Osteocyte (in vitro differentiated cells): ENCODE data around the gene FBXL13. TPM values are rescaled to one million over a fixed set of nuclear protein-coding genes. Genes with fewer than 3 reads are reported as not detected.
"Not testable (repeated sequence)": the region's sequence is repeated elsewhere in the genome, so short reads cannot be mapped to it uniquely, and the experiment has no call there.

ENCODE experiments used
- DNase-seq: peaks from one replicate; pipeline ENCODE4 v3.0.0; 2021; ENCODE audit warnings: mixed read lengths; ENCODE audit not compliant: unreplicated experiment; ENCODE audit errors: extremely low spot score
- H3K27ac Mint-ChIP-seq: one replicate; pipeline ENCODE4 v1.8.0; 2021; ENCODE audit warnings: mild to moderate bottlenecking, mixed read lengths; ENCODE audit not compliant: unreplicated experiment
- H3K27me3 Mint-ChIP-seq: one replicate; pipeline ENCODE4 v1.8.0; 2021; ENCODE audit warnings: mixed read lengths; ENCODE audit not compliant: unreplicated experiment
- H3K36me3 Mint-ChIP-seq: one replicate; pipeline ENCODE4 v1.8.0; 2021; ENCODE audit warnings: mixed read lengths; ENCODE audit not compliant: unreplicated experiment
- H3K4me1 Mint-ChIP-seq: one replicate; pipeline ENCODE4 v1.8.0; 2021; ENCODE audit warnings: mixed read lengths; ENCODE audit not compliant: unreplicated experiment
- H3K4me3 Mint-ChIP-seq: one replicate; pipeline ENCODE4 v1.8.0; 2021; ENCODE audit warnings: mild to moderate bottlenecking, moderate library complexity, mixed read lengths; ENCODE audit not compliant: unreplicated experiment
- H3K9me3 Mint-ChIP-seq: one replicate; pipeline ENCODE4 v1.8.0; 2021; ENCODE audit warnings: mixed read lengths; ENCODE audit not compliant: unreplicated experiment
- total RNA-seq: library from RNA; stranded (reverse); gene quantifications from 2 replicates; pipeline ENCODE4 v1.2.1, GENCODE V29; 2021
- TF ChIP-seq, protein P1 (sequence below): fragments of 200-600 bp; sonication (generic); IDR thresholded peaks from 2 replicates; pipeline ENCODE4 v1.5.0; 2021; ENCODE audit warnings: antibody characterized with exemption, mild to moderate bottlenecking, moderate library complexity

Gene FBXL13
- total RNA-seq, 1 donor from 2014 or later = 0.83 TPM

DNA sequence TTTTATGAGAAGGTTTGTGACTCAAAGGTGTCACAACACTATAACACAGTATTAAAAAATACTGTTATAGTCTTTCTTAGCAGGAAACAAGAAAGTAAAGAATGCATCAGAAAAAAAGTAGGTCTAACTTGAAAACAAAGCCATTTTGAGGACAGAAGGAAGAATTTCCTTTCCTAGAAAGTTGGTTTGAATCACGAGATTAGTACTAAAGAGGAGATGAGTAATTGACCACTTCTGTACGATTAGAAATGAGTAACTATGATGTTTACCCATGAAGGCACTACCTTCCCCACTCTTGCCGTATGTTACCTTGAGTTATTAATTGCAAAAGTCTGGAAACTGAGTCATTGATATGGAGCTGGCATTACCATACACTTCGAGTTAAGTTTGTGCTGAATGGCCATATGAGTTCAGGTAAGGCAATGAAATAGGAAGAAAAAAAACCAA lies 260.5 kb downstream of the FBXL13 start:
- Mint-ChIP-seq H3K27ac (no peak overlapping the region), H3K9me3 (no peaks in the 10 kb centered on the region)

DNA sequence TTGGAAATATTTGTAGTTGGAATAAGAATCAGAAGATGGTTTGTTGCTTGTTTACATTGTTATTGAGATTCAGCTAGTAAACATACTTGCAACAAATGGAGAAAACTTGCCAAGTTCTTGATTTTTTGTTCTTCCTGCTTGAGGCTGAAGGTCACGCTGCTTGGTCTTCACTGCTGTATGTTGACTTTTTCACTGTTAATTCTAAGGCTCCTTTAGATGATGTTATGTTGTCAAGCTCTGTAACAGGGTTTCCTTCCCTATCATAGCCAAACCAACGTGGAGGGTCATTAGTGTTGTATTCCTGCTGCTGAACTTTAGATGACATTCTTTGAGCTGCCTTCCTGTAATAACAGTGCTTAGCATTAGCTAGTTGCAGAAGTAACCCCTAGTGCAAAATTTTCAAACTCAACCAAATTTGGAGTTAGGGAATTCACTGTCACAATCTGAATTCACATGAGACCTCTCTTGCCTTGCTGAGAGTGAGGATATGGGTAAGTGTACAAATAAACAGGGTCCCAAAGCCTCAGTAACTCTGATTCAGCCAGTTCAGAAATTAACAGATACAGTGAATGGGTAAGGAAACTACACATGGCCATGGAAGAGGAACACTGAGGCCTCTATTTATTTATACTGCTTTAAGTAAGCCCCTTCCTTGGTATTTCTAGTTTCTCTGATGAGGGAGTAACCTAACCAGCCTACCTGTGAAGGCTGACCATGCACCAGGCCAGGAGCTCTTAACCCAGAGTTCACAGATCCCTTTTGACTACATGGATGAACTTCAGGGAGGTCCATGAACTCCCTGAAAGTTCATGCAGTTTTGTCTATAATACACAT lies 261.2 kb downstream of the FBXL13 start:
- Mint-ChIP-seq H3K27me3 (no peaks in the 10 kb centered on the region), H3K9me3 (no peaks in the 10 kb centered on the region), H3K36me3 (peaks cover 11% of the 10 kb centered on the region), H3K27ac (no peak overlapping the region), H3K4me3 (no peak overlapping the region), H3K4me1 (peaks cover 5% of the 10 kb centered on the region)
- TF ChIP-seq, protein P1, sequence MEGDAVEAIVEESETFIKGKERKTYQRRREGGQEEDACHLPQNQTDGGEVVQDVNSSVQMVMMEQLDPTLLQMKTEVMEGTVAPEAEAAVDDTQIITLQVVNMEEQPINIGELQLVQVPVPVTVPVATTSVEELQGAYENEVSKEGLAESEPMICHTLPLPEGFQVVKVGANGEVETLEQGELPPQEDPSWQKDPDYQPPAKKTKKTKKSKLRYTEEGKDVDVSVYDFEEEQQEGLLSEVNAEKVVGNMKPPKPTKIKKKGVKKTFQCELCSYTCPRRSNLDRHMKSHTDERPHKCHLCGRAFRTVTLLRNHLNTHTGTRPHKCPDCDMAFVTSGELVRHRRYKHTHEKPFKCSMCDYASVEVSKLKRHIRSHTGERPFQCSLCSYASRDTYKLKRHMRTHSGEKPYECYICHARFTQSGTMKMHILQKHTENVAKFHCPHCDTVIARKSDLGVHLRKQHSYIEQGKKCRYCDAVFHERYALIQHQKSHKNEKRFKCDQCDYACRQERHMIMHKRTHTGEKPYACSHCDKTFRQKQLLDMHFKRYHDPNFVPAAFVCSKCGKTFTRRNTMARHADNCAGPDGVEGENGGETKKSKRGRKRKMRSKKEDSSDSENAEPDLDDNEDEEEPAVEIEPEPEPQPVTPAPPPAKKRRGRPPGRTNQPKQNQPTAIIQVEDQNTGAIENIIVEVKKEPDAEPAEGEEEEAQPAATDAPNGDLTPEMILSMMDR = no peak
- no peak for DNase-seq

More for the DNA sequence above, 260.5 kb downstream of the FBXL13 start:
- TF ChIP-seq, protein P1 = no peak
- Mint-ChIP-seq H3K27me3 (no peaks in the 10 kb centered on the region), H3K4me3 (no peak overlapping the region), H3K4me1 (peaks cover 5% of the 10 kb centered on the region), H3K36me3 (peaks cover 7% of the 10 kb centered on the region)
- DNase-seq = no peak

DNA sequence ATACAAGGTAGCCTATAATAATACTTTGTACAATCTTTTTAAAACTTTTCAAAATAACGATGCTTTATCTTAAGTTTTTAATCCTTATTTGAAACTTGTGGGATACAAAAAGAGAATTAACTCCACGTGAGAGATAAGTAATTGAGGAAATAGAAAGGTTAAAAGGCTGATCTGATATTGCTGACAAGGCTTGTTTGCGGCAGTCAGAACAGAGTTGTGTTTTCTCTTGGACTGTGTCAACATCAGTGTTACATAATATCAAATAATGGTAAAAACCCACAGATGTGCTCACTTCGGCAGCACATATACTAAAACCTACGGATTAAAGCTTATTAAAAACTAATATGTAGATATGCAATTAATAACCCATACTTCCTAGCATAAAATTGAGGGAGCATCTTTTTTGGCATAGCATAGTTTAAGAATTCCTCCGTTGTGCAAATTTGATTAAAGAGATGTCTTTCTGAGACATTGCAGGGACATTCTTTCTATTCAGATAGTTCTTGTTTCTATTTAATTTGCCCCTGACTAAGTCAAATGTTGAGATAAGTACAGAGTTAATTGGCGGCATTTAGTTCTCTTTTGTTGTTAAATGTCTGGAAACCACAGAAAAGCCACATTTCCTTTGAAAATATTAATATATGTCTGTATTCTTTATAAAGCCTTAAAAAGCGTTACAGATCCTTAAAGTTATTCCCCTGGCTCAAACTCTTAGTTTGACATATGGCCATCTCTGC lies 262.5 kb downstream of the FBXL13 start:
- no peak for DNase-seq
- Mint-ChIP-seq H3K27ac (no peak overlapping the region), H3K4me1 (no peaks in the 10 kb centered on the region), H3K36me3 (peaks cover 15% of the 10 kb centered on the region), H3K4me3 (no peak overlapping the region), H3K9me3 (no peaks in the 10 kb centered on the region), H3K27me3 (no peaks in the 10 kb centered on the region)
- TF ChIP-seq, protein P1 = no peak

DNA sequence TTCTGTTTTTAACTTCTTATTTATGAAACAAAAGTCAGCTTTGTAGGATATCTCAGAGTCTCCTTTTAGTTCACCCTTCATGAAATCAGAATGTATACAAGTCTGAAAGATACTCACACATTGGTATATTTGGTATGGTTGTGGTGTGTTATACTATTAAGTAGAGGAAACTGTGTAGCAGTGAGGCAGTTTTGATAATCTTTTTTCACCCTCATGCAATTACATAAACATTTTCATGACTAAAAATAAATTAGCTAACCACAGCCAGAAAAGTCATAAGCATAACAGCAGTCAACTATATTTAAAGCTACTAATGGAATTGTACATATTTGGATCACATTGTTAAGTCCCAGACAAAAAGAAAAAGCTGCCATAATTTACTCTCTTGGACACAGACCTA lies 263.7 kb downstream of the FBXL13 start:
- Mint-ChIP-seq H3K4me3 (no peak overlapping the region), H3K9me3 (no peaks in the 10 kb centered on the region), H3K36me3 (peaks cover 17% of the 10 kb centered on the region), H3K4me1 (no peaks in the 10 kb centered on the region), H3K27ac (no peak overlapping the region), H3K27me3 (no peaks in the 10 kb centered on the region)
- DNase-seq = no peak
- TF ChIP-seq, protein P1 = no peak

DNA sequence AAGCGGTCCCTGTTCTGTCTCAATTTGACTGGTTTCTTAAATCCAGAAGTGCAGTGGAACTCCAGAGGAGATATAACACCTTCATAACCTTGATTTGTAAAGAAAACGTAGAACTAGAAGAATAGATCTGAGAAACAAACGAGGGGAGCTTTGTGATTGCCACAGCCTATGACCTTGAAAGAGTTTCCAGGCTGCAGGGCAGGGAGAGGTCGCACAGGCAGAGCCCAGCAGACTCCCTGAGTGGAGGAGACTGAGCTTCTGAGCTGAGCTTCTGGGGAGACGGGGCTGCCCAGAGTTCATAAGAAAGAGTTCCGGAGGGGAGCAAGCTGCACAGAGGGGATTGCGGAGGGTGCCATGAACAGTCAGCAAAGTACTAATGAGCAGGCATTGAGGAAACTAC lies 268.0 kb downstream of the FBXL13 start:
- TF ChIP-seq, protein P1 = no peak

DNA sequence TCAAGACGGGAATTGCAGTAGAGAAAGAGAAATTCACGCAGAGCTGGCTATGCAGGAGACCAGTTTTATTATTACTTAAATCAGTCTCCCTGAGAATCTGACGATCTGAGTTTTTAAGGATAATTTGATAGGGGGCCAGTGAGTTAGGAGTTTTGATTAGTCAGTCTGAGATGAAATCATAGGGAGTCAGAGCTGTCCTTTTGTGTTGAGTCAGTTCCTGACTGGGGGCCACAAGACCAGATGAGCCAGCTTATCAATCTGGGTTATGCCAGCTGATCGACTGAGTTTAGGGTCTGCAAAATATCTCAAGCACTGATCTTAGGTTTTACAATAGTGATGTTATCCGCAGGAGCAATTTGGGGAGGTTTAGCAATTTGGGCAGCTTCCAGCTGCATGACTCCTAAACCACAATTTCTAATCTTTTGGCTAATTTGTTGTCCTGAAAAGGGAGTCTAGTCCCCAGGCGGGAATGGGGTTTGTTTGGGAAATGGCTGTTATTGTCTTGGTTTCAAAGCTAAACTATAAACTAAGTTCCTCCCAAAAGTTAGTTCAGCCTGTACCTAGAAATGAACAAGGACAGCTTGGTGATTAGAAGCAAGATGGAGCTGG lies 278.5 kb downstream of the FBXL13 start:
- H3K4me3 Mint-ChIP-seq, DNase-seq: not testable (repeated sequence)

More for the DNA sequence above, 268.0 kb downstream of the FBXL13 start:
- H3K4me1 Mint-ChIP-seq = no peaks in the 10 kb centered on the region
- no peak for DNase-seq
- H3K9me3 Mint-ChIP-seq = peaks cover 28% of the 10 kb centered on the region
- H3K27me3 Mint-ChIP-seq = no peaks in the 10 kb centered on the region
- H3K36me3 Mint-ChIP-seq = peaks cover 25% of the 10 kb centered on the region
- H3K27ac Mint-ChIP-seq = no peak overlapping the region
- no peak overlapping the region for H3K4me3 Mint-ChIP-seq

DNA sequence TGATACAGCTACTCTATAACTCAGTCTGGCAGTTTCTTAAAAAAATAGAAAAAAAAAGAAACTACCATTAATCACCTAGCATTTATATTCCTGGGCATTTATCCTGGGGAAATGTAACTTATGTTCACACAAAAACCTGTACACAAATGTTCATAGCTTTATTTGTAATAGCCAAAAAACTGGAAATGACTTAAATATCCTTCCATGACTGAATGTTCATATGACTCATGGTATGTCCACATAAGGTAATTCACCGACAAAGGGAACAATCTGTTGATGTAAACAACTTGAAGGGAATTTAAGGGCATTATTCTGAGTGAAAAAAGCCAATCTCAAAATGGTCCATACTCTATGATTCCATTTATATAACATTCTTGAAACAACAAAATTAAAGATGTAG lies 280.0 kb downstream of the FBXL13 start:
- not testable (repeated sequence) for H3K27ac Mint-ChIP-seq, DNase-seq, H3K9me3 Mint-ChIP-seq, H3K27me3 Mint-ChIP-seq, H3K4me3 Mint-ChIP-seq, H3K4me1 Mint-ChIP-seq
- H3K36me3 Mint-ChIP-seq = peaks cover 15% of the 10 kb centered on the region

More for the DNA sequence above, 278.5 kb downstream of the FBXL13 start:
- peaks cover 17% of the 10 kb centered on the region for H3K36me3 Mint-ChIP-seq
- H3K9me3 Mint-ChIP-seq, H3K4me1 Mint-ChIP-seq, H3K27me3 Mint-ChIP-seq, H3K27ac Mint-ChIP-seq: not testable (repeated sequence)
